K562 (cell line): Measurements from ENCODE around the gene TULP4. TPM values are rescaled to one million over a fixed set of nuclear protein-coding genes. Genes with fewer than 3 reads are reported as not detected.

Experiments
- ATAC-seq: fragments of 200-7000 bp; cut with Tn5 transposase; 3 replicates; pipeline ENCODE4 v1.9.1; 2020; ENCODE audit warnings: moderate library complexity
- BruUV-seq: library from RNA; stranded (reverse); fragments of 400-500 nt; replicated peaks from 2 replicates; lab custom pipeline; 2021; lab: Mats Ljungman, UMichigan
- CTCF ChIA-PET: fragments of 300-600 bp; formaldehyde crosslinking; extraction: SDS; loops from one replicate; lab custom pipeline; 2021; ENCODE audit warnings: low intra/inter-chr PET ratio; lab: Yijun Ruan, JAX
- POLR2A ChIA-PET: fragments of 300-600, 350-650 bp; sonication (Branson Sonifier 250); formaldehyde crosslinking; extraction: SDS; loops from one replicate; lab custom pipeline; 2021; ENCODE audit warnings: antibody characterized with exemption, inconsistent platforms; lab: Yijun Ruan, JAX
- DNase-seq, 4 experiments: peaks; one replicate each; pipeline versions ENCODE4 v3.0.0 to v3.0.0-alpha.2; 2011 to 2018; ENCODE audit warnings: low spot score in 3 of 4, mixed read lengths in 3 of 4; ENCODE audit errors: extremely low read depth in 1 of 4
- FAIRE-seq: peaks from 2 replicates; lab custom pipeline; 2011; peaks lifted over from hg19 to GRCh38; lab: Jason Lieb, UNC
- H2AFZ ChIP-seq: 2 replicates; pipeline ENCODE4 v1.6.0; 2011; ENCODE audit warnings: low read depth, low read length, control low read depth, inconsistent platforms
- H3K27ac ChIP-seq: fragments of 200-600 bp; 3 replicates; pipeline ENCODE4 v1.8.0; 2011; ENCODE audit warnings: low read depth, mild to moderate bottlenecking, control low read depth, inconsistent platforms, low read length, moderate library complexity, mixed read lengths; ENCODE audit errors: extremely low read depth
- H3K27me3 ChIP-seq, 2 experiments: fragments of 300-600 bp in 1 of 2; 2 replicates in 1 of 2; 3 replicates in 1 of 2; pipeline versions ENCODE4 v1.6.0 to v1.8.0; 2011; ENCODE audit warnings: inconsistent platforms in 2 of 2, low read length in 2 of 2, mild to moderate bottlenecking in 1 of 2, mixed read lengths in 1 of 2, moderate library complexity in 1 of 2; ENCODE audit not compliant: control insufficient read depth in 2 of 2, insufficient read depth in 2 of 2
- H3K36me3 ChIP-seq: fragments of 300-600 bp; 3 replicates; pipeline ENCODE4 v1.8.0; 2011; ENCODE audit warnings: mild to moderate bottlenecking, low read length, inconsistent platforms; ENCODE audit not compliant: control insufficient read depth, insufficient read depth
- H3K4me1 ChIP-seq, 2 experiments: fragments of 200-600 bp in 1 of 2; replicated peaks in 1 of 2; 2 replicates in 1 of 2; 3 replicates in 1 of 2; pipeline versions ENCODE4 v1.5.1 to v1.8.0; 2011; ENCODE audit warnings: inconsistent platforms in 2 of 2, low read length in 2 of 2, mild to moderate bottlenecking in 1 of 2, mixed read lengths in 1 of 2, moderate library complexity in 1 of 2; ENCODE audit not compliant: control insufficient read depth in 2 of 2, insufficient read depth in 2 of 2
- H3K4me2 ChIP-seq: 2 replicates; pipeline ENCODE4 v1.6.1; 2011; ENCODE audit warnings: low read length, control low read depth, inconsistent platforms, mixed read lengths; ENCODE audit not compliant: insufficient read depth
- H3K4me3 ChIP-seq: fragments of 200-600 bp; sonication (generic), shearing (Covaris generic); 2 replicates; pipeline ENCODE4 v1.5.1; 2016; ENCODE audit warnings: control low read depth, inconsistent platforms
- H3K79me2 ChIP-seq: fragments of 200-600 bp; 3 replicates; pipeline ENCODE4 v1.8.0; 2011; ENCODE audit warnings: low read length, inconsistent platforms; ENCODE audit not compliant: control insufficient read depth, insufficient read depth
- H3K9ac ChIP-seq, 2 experiments: 2 replicates each; pipeline versions ENCODE4 v1.6.0 to v1.6.1; 2011; ENCODE audit warnings: low read depth in 2 of 2, low read length in 2 of 2, control low read depth in 1 of 2, inconsistent platforms in 1 of 2, mild to moderate bottlenecking in 1 of 2, mixed read lengths in 1 of 2; ENCODE audit not compliant: insufficient read depth in 1 of 2
- H3K9me1 ChIP-seq: one replicate; pipeline ENCODE4 v1.6.0; 2011; ENCODE audit warnings: inconsistent platforms, mild to moderate bottlenecking, low read length, moderate library complexity; ENCODE audit not compliant: control insufficient read depth, insufficient read depth
- H3K9me3 ChIP-seq: replicated peaks from 2 replicates; pipeline ENCODE4 v1.5.1; 2011; ENCODE audit warnings: low read depth, low read length, inconsistent platforms; ENCODE audit not compliant: control insufficient read depth, insufficient read depth
- H4K20me1 ChIP-seq: replicated peaks from 2 replicates; pipeline ENCODE4 v1.6.1; 2011; ENCODE audit warnings: low read length, inconsistent platforms, mixed read lengths; ENCODE audit not compliant: control insufficient read depth, insufficient read depth
- BCL6 ChIP-seq: fragments of 250-450 bp; sonication (Bioruptor Pico); IDR thresholded peaks from 2 replicates; pipeline ENCODE4 v1.4.0; 2020
- DNMT1 ChIP-seq: fragments of 450-650 bp; IDR thresholded peaks from 2 replicates; pipeline ENCODE4 v1.6.1; 2016; ENCODE audit warnings: antibody characterized with exemption, mild to moderate bottlenecking
- ESRRA ChIP-seq: fragments of 450-650 bp; IDR thresholded peaks from 2 replicates; pipeline ENCODE4 v1.6.1; 2014; ENCODE audit warnings: low read depth, mild to moderate bottlenecking, moderate library complexity, borderline replicate concordance
- HIVEP1 ChIP-seq: fragments of 250-450 bp; sonication (Bioruptor Pico); IDR thresholded peaks from 2 replicates; pipeline ENCODE4 v1.4.0; 2020; ENCODE audit warnings: mild to moderate bottlenecking
- HMG20A ChIP-seq: fragments of 450-650 bp; formaldehyde crosslinking; conservative IDR thresholded peaks from 2 replicates; pipeline ENCODE4 v1.4.0; 2020; ENCODE audit warnings: mild to moderate bottlenecking, mixed read lengths
- L3MBTL2 ChIP-seq: fragments of 450-650 bp; IDR thresholded peaks from 2 replicates; pipeline ENCODE4 v1.6.1; 2016; ENCODE audit warnings: mild to moderate bottlenecking, moderate library complexity
- LEF1 ChIP-seq: fragments of 450-650 bp; IDR thresholded peaks from 2 replicates; pipeline ENCODE4 v1.6.1; 2016; ENCODE audit warnings: mild to moderate bottlenecking
- PCBP2 ChIP-seq: fragments of 200-400 bp; formaldehyde crosslinking; IDR thresholded peaks from 2 replicates; pipeline ENCODE4 v1.6.1; 2018; ENCODE audit warnings: low read length, low read depth, mild to moderate bottlenecking, moderate library complexity; ENCODE audit not compliant: poor library complexity, severe bottlenecking
- PHB2 ChIP-seq: fragments of 450-650 bp; IDR thresholded peaks from 2 replicates; pipeline ENCODE4 v1.6.1; 2017; ENCODE audit warnings: low read depth
- RAD51 ChIP-seq: fragments of 450-650 bp; IDR thresholded peaks from 2 replicates; pipeline ENCODE4 v1.7.1; 2016; ENCODE audit warnings: low read depth, mild to moderate bottlenecking, borderline replicate concordance
- RNF2 ChIP-seq: sonication (generic); IDR thresholded peaks from 2 replicates; pipeline ENCODE4 v1.6.1; 2016
- SMARCE1 ChIP-seq: fragments of 450-650 bp; IDR thresholded peaks from 2 replicates; pipeline ENCODE4 v1.7.1; 2016; ENCODE audit warnings: mild to moderate bottlenecking
- SPI1 ChIP-seq: IDR thresholded peaks from 2 replicates; pipeline ENCODE4 v1.6.1; 2011; ENCODE audit warnings: low read depth, low read length, control low read depth, borderline replicate concordance
- TSC22D4 ChIP-seq: fragments of 450-650 bp; IDR thresholded peaks from 2 replicates; pipeline ENCODE4 v1.6.1; 2016; ENCODE audit warnings: missing genetic modification characterization, missing biosample characterization, control low read depth
- WGBS: fragments of 100-300 bp; shearing (Covaris generic); methylation state at CpG from one replicate; pipeline ENCODE4 v1.1.6; 2016; ENCODE audit warnings: low coverage, mixed read lengths; ENCODE audit not compliant: insufficient coverage; ENCODE audit errors: missing lambda C conversion rate; 5-methylcytosine and 5-hydroxymethylcytosine counted together
- in situ Hi-C: fragments of 300-500 bp; cut with MboI; formaldehyde crosslinking; loops from 4 replicates; pipeline ENCODE4 v1.15.0; 2018; ENCODE audit warnings: inconsistent platforms, mixed read lengths
- intact Hi-C: fragments of 100-400 bp; cut with micrococcal nuclease; formaldehyde crosslinking; loops from 2 replicates; pipeline ENCODE4 v1.14.2; 2022
- polyA plus RNA-seq, 8 experiments: library from polyadenylated mRNA; depleted of rRNA in 4 of 8; stranded (reverse) in 5 of 8; unstranded in 3 of 8; fragments of >200 nt; fragmentation: Nextera tagmentation in 2 of 8; fragmentation: Illumina TruSeq in 1 of 8; extraction: Ambion mirVana in 2 of 8; extraction: Trizol in 1 of 8; gene quantifications; 2 replicates each; pipeline versions ENCODE4 v1.2.1 to v1.2.3, GENCODE V29; 2011 to 2014; ENCODE audit warnings: inconsistent platforms in 1 of 8, missing spikeins in 1 of 8
- total RNA-seq, 7 experiments: library from RNA; depleted of rRNA in 6 of 7; stranded (reverse); fragments of >200 nt in 6 of 7; fragmentation: Illumina TruSeq in 2 of 7; extraction: Trizol in 2 of 7; gene quantifications; 2 replicates each; pipeline versions ENCODE4 v1.2.1 to v1.2.3, GENCODE V29; 2011 to 2021; ENCODE audit warnings: low replicate concordance in 1 of 7
- TF ChIP-seq, protein P1 (sequence below), 2 experiments: fragments of 450-650 bp; formaldehyde crosslinking in 1 of 2; IDR thresholded peaks; 2 replicates each; pipeline versions ENCODE4 v1.4.0 to v1.6.1; 2014 to 2020; ENCODE audit warnings: mild to moderate bottlenecking in 2 of 2, borderline replicate concordance in 1 of 2, low read depth in 1 of 2
- TF ChIP-seq, protein P2 (sequence below), 2 experiments: fragments of 450-650 bp in 1 of 2; sonication (generic) in 1 of 2; formaldehyde crosslinking; conservative IDR thresholded peaks; 2 replicates each; pipeline versions ENCODE4 v1.4.0 to v1.8.1; 2020 to 2022; ENCODE audit warnings: mild to moderate bottlenecking in 1 of 2, missing genetic modification reagents in 1 of 2

Gene TULP4
- total and polyA plus RNA-seq, 9 of the 15 experiments (the other 6 are each of a cell fraction or from before 2014, with no cell fraction given), result 1.2 to 50.4 (median 11.0) TPM

DNA sequence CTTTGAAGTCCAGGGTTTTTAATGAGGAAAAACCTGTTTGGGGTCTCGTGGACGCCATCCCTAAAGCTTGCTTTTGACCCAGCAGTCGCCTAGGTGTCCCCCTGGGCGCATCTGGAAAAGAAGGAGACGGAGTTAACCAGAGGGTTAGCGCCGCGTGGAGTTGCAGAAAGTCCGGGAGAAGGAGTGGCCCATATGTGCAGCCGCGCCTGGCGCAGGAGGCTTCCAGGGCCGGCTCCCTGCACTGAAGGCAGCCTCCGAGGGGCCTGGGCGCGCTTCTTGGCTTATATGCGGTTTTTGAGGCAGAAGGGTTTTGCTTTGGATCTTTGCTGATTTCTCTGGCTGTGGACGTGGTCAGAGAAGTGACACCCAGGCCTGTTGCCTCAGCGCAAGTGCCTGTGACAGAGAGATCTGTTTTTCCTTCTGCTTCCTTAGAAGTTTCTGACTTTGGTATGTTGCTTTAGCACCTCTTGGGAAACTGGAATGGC is 248.6 kb downstream of the TULP4 start:
- Histone ChIP-seq H4K20me1 (peaks cover 29% of the 10 kb centered on the region), H3K9me1 (no peaks in the 10 kb centered on the region), H3K4me2 (peak overlapping the region; percentile 96), H3K36me3 (peaks cover 25% of the 10 kb centered on the region; the same call in 2 of the 3 replicates), H3K79me2 (peaks cover 58% of the 10 kb centered on the region), H3K4me1 (peaks cover 21 to 37% of the 10 kb centered on the region in 2 experiments), H3K27ac (peak overlapping the region; percentile 82), H3K9me3 (no peaks in the 10 kb centered on the region), H3K9ac (peak overlapping the region; percentile 83 to 97), H2AFZ (peak overlapping the region; percentile 78), H3K27me3 (no peaks in the 10 kb centered on the region), H3K4me3 (peak overlapping the region; percentile 91)
- 2% methylated on average over 19 of the region's 19 CpGs for WGBS
- peak; percentile 58 for FAIRE-seq
- ATAC-seq, result peak; percentile 65
- intact Hi-C loops (loop anchor here (2.0 kb wide), 1 partner anchor 16 kb away; no protein-coding TSS in a partner anchor), in situ Hi-C loops (no loop called here)
- TSS peak; percentile 51 for BruUV-seq
- ChIA-PET POLR2A (interaction anchor here (0.6 to 2.0 kb wide), 5 partner anchors 9 to 69 kb away, joined by 3 to 5 read pairs (median 3); no protein-coding TSS in a partner anchor), CTCF (no interaction called here)
- DNase-seq, result peak in 1 of 4 experiments; percentile 66
- TF ChIP-seq PCBP2 (no peak), BCL6 (CRISPR knock-in tag) (no peak), TSC22D4 (tag) (no peak), LEF1 (no peak), HIVEP1 (CRISPR knock-in tag) (no peak), SPI1 (no peak), SMARCE1 (peak; percentile 11; the same call in 1 of the 2 replicates), ESRRA (no peak), RNF2 (no peak), PHB2 (no peak), HMG20A (CRISPR knock-in tag) (no peak), L3MBTL2 (no peak), DNMT1 (no peak), RAD51 (no peak)
- TF ChIP-seq, protein P1, sequence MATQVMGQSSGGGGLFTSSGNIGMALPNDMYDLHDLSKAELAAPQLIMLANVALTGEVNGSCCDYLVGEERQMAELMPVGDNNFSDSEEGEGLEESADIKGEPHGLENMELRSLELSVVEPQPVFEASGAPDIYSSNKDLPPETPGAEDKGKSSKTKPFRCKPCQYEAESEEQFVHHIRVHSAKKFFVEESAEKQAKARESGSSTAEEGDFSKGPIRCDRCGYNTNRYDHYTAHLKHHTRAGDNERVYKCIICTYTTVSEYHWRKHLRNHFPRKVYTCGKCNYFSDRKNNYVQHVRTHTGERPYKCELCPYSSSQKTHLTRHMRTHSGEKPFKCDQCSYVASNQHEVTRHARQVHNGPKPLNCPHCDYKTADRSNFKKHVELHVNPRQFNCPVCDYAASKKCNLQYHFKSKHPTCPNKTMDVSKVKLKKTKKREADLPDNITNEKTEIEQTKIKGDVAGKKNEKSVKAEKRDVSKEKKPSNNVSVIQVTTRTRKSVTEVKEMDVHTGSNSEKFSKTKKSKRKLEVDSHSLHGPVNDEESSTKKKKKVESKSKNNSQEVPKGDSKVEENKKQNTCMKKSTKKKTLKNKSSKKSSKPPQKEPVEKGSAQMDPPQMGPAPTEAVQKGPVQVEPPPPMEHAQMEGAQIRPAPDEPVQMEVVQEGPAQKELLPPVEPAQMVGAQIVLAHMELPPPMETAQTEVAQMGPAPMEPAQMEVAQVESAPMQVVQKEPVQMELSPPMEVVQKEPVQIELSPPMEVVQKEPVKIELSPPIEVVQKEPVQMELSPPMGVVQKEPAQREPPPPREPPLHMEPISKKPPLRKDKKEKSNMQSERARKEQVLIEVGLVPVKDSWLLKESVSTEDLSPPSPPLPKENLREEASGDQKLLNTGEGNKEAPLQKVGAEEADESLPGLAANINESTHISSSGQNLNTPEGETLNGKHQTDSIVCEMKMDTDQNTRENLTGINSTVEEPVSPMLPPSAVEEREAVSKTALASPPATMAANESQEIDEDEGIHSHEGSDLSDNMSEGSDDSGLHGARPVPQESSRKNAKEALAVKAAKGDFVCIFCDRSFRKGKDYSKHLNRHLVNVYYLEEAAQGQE (IDR thresholded peaks at IDR 0.05; ENCODE audit: borderline replicate concordance), result no peak
- TF ChIP-seq, protein P1 (CRISPR knock-in tag; IDR thresholded peaks at IDR 0.05; ENCODE audit: low read depth), result no peak
- TF ChIP-seq, protein P2, sequence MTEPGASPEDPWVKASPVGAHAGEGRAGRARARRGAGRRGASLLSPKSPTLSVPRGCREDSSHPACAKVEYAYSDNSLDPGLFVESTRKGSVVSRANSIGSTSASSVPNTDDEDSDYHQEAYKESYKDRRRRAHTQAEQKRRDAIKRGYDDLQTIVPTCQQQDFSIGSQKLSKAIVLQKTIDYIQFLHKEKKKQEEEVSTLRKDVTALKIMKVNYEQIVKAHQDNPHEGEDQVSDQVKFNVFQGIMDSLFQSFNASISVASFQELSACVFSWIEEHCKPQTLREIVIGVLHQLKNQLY (CRISPR knock-in tag; conservative IDR thresholded peaks at IDR 0.05), result no peak
